ENCODE measurements around the gene RAB6A.

DNA sequence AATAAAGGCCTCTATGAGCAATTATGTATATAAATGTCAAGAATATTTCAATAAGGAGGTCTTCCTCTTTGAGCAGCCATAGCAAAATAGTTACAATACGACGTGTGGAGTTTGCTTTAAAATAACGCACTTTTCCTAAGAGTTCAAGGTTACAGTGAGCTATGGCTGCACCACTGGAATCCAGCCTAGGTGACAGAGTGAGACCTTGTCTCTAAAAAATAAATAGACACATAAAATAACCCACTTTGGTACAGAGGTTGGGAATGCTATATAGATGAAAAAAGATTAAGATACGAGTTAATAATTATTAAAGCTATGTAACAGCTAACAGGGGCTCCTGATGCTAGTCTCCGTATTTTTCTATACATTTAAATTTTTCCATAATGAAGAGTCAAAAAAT is 12.6 kb downstream of the RAB6A start:
- TF ChIP-seq JUND (IDR thresholded peaks at IDR 0.05; ENCODE audit: low read depth, low read length): no peak
- TF ChIP-seq MXI1 (IDR thresholded peaks at IDR 0.05; ENCODE audit: low read depth, low read length): no peak

Data from GM12878 (cell line).